HG03378 (cell line): ENCODE data around the gene ECE1.
"Not testable (repeated sequence)": the region's sequence is repeated elsewhere in the genome, so short reads cannot be mapped to it uniquely, and the experiment has no call there.

Experiments
- ATAC-seq: cut with Tn5 transposase; IDR thresholded peaks from one replicate; pipeline ENCODE4 v1.9.1; 2021; ENCODE audit warnings: mild to moderate bottlenecking, moderate library complexity; ENCODE audit not compliant: unreplicated experiment

The ECE1 gene

GRCh38 chr1:21292984-21293536, 2.8 kb upstream of the ECE1 start:
- peak; percentile 29 for ATAC-seq

GRCh38 chr1:21292503-21292983, 2.3 kb upstream of the ECE1 start:
- no peak for ATAC-seq

- no peak for ATAC-seq
Measured at GRCh38 chr1:21291964-21292363, 1.7 kb upstream of the ECE1 start.

GRCh38 chr1:21291184-21291583, 921 bp upstream of the ECE1 start:
- no peak for ATAC-seq

- no peak for ATAC-seq
Measured at GRCh38 chr1:21290546-21290944, 282 bp upstream of the ECE1 start.

GRCh38 chr1:21289127-21289526, 1.1 kb downstream of the ECE1 start:
- ATAC-seq, result no peak

- no peak for ATAC-seq
Measured at GRCh38 chr1:21287905-21288514, 2.3 kb downstream of the ECE1 start.

- ATAC-seq, result not testable (repeated sequence)
Measured at GRCh38 chr1:21285386-21285785, 4.9 kb downstream of the ECE1 start.

GRCh38 chr1:21285055-21285372, 5.2 kb downstream of the ECE1 start:
- ATAC-seq, result no peak

GRCh38 chr1:21284206-21285054, 5.8 kb downstream of the ECE1 start:
- no peak for ATAC-seq

GRCh38 chr1:21283524-21283923, 6.7 kb downstream of the ECE1 start:
- ATAC-seq, result no peak

- ATAC-seq, result not testable (repeated sequence)
Measured at GRCh38 chr1:21282020-21282419, 8.2 kb downstream of the ECE1 start.

- ATAC-seq, result no peak
Measured at GRCh38 chr1:21280482-21280881, 9.8 kb downstream of the ECE1 start.

- no peak for ATAC-seq
Measured at GRCh38 chr1:21280011-21280471, 10.2 kb downstream of the ECE1 start.

GRCh38 chr1:21278860-21279845, 11.1 kb downstream of the ECE1 start:
- no peak for ATAC-seq

GRCh38 chr1:21278208-21278859, 11.9 kb downstream of the ECE1 start:
- ATAC-seq, result no peak

GRCh38 chr1:21277180-21277579, 13.1 kb downstream of the ECE1 start:
- no peak for ATAC-seq

- ATAC-seq, result no peak
Measured at GRCh38 chr1:21272540-21272939, 17.7 kb downstream of the ECE1 start.

- ATAC-seq, result no peak
Measured at GRCh38 chr1:21271550-21271949, 18.7 kb downstream of the ECE1 start.

GRCh38 chr1:21270086-21270689, 20.1 kb downstream of the ECE1 start:
- ATAC-seq, result no peak
